GOT3 (cell line): ENCODE measurements around the gene STK17A.
A peak's percentile ranks its signal among the peaks of the same experiment; 100 is the strongest.

ENCODE experiments used
- DNase-seq: peaks from one replicate; lab custom pipeline; 2025; ENCODE audit warnings: mixed read lengths; lab: John Stamatoyannopoulos, UW

Gene STK17A

DNA sequence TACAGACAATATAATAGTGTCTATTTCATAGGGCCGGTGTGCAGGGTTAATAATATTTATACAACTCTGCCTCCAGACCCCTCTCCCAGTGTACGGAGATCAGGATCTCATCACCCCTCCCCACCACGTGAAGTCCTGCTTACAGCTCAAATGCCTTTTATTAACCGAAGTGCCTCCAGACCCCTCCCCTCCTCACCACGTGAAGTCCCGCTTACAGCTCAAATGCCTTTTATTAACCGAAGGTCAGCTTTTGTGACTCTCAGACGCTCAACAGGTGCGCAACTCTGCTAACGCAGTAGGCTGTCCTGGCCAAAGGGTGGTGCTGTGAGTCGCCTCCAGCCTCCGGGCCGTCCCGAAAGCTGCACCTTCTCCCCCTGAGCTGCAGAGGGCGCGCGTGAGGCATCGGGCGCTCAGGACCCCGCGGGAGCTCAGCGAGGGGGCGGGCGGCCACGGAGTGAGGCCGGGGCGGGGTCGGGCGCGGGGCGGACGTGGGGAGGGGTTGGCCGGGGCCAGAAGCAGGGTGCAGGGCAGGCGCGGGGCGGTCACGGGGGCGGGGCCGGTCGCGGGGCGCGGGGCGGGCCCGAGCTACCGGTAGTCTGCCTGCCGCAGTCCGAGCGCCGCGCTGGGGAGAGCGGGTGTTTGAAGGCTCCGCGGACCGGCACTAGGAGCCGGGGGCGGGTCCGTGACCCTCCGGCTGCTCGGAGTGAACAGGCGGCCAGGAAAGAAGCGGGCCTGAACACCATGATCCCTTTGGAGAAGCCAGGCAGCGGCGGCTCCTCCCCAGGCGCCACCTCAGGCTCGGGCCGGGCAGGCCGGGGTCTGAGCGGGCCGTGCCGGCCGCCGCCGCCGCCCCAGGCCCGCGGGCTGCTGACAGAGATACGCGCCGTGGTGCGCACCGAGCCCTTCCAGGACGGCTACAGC lies at the start of gene STK17A:
STK17A (plus strand) TSS at position 606 of the 921 bp plus-strand sequence; CDS start at position 742, 136 bp downstream.
- peak; percentile 92 for DNase-seq

DNA sequence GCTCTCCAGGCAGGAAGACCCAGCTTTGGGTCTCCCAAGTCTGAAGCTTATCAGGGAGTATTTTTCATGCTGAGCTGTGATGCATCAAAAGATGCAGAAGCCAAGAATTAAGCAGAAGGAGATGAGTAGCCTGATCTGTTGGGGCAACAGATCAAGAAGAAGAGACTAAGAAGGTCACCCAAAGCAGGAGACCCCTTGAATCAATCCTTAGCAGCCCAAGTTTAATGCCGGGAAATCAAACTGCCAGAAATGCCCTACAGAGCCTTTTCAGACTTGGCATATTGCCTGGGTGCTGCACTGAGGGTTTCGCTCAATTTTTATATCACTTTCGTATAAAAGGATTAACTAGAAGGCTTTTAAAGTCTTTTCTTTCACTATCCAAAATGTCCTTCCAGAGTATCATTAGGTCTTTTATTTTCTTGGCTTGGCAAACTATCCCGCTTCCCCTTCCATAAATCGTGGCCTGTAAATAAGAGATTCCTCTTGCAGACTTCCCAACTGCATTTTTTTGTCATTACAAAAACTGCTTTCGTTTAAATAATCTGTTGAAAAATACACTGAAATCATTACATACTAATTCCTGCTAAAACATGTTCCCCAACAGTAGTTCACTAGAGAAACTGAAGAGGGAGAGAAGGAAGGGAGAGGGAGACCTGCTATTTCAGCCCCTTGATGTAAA lies 49.0 kb upstream of the STK17A start:
- DNase-seq, result no peak

DNA sequence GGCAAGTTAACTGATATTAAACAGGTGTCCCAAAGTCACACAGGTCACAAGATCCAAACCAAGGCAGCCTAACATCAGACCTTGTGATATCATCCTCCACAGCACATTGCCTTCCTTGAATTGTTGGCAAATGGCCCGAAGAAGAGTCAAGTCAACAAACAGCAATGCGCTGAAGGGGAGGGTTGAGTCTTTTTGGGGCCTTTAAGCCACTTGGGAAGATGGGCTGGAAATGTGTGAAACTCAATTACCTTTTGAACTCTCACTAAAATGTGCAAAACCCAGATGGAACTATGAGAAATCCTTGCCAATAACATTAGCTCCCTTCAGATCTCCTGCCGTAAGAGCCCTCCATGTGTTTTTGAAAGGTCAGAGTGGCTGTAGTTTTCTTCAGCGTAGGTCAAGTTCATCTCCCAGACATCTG lies 47.9 kb upstream of the STK17A start:
- no peak for DNase-seq

DNA sequence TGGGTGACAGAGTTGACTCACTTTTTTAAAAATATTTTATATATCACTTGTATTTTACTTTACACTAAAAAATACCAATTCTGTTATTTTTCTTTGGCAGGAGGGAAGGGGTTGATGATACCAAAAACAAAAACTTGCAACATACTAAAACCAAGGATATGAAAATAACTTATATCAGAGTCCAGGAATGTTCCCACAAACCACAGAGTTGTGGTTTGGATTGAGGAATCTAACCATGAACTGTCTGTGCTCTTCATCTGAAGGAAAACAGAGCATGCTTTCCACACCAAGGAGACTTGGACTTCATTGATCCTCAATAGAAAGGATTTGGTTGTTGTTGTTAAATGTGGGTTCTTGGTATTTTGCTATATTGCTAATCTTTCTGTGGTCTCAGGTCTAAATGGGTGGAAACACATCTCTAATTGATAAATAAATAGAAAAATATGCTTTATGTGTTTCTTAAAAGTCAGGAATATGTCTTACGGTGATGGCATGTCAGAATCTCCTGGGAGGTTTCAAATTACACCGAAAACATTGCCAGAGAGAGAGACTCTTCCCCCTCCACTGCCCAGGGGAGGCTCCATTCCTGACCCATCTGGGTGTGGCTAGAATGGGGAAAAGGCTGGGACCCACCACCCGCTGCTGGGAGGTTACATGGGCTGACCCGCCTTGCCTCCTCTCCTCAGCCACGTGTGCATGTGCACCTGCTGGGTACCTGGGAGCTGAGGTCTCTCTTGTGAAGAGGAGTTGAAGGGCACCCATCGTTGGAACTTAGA lies 46.9 kb upstream of the STK17A start:
- DNase-seq, result no peak

DNA sequence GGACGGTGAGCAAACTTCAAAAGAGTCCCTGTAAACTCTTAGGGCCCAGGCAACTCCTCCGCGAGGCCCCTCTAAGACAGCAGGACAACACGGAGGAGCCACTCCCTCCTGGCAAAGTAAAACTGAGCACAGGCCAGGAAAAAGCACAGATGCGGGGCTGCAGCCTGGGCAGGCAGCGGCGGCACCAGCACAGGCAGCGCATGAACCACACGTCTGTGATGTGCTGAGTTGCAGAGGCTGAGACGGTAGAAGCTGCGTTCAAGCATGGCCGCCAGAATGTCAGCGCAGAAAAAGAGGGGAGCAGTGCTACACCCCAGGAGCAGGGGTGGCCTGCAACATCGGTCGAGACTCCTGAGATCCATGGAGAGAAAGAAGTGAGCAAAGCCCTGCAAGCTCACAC lies 46.1 kb upstream of the STK17A start:
- no peak for DNase-seq

DNA sequence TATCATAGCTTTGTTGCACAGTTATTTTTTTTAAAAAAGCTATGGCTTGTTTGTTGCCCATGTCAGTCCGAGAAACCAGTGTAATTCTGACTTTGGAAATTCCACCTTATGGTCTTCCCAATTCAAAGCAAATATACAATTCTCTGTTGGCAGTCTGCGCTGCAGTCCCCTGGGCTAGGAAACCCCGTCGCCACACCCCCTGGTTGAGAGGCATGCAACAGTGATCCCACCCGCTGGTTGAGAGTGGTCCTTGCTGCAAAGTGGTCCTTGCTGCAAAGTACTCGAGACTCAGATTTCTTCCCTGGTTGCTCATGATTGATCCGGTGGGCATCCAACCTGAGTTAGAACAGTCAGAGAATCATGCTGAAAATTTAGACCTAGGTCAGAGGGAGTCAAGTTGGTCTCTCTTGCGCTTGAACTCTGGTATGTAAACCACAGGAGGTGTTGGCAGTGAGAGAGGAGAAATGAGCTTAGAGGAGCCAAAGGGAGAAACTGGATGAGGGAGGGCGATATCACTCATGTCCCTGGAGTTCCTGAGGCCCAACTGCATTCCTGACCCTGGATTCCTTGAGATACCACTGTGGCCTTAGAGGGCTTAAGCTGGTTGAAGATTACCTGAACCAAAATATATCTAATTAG lies 45.0 kb upstream of the STK17A start:
- no peak for DNase-seq

DNA sequence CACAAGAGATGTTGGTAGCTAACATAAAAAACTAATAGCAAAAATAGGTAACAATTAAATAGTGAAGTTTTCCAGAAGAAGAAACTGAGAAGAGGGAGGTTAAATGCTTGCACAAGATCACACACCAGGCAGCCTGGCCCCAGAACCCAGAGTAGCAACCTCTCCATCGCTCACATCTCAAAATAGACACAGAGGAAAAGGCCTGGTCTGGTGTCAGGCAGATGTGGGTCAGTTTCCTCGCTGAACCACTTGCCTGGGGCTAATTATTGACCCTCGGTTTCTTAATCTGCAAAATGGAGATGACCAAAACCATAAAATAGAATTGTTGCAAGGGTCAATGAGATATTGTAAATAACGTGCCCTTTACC lies 44.5 kb upstream of the STK17A start:
- no peak for DNase-seq

DNA sequence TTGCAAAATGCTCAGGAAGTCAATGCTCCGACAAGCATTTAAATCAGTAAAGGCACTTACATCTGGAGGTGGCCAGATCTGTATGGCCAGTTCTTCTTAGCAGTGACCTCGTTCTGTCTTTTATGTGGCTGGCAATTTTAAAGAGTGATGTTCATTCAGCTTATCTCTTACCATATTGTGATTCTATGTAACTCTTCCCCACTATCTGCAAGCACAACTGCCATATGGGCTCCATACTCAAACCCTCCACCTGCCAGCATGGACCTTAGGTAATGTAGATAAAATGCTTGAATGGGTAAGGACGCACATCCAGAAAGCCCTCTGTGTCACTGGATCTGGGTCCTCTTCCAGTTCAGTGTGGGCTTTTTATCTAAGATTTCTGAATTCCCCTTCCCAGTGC lies 42.4 kb upstream of the STK17A start:
- no peak for DNase-seq

DNA sequence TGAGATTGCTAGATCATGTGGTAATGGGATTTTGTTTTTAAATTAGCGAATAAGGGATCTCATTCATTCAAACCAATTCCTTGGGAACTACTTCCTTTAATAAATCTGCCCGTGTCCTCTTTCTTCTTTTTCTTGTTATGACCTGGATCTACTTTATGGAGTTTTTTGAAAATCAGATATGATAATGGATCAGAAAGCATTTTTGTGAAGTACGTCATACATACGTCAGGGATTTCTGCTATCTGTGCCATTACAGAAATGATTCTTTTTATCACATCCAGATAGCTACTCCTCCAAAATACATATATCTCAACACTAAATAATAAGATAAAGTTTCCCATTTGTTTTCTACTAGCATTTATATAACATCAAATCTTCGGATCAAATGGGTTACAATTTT lies 40.2 kb upstream of the STK17A start:
- DNase-seq, result no peak

DNA sequence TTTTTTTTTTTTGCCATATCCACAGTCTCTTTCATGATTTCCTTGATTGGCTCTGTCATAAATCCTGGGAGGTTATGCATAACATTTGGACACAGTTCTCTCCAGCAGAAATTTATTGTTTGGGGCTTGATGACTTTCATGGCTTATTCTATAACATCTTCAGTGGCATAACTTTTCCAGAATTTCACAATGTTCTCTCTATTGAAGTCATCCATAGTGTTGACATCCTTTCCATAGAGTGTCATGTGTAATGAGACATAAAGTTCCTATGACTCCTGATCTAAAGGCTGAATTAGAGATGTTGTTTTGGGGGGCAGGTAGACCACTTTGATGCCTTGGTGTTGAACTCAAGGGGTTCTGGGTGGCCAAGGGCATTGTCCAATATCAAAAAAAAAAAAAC lies 36.7 kb upstream of the STK17A start:
- no peak for DNase-seq

DNA sequence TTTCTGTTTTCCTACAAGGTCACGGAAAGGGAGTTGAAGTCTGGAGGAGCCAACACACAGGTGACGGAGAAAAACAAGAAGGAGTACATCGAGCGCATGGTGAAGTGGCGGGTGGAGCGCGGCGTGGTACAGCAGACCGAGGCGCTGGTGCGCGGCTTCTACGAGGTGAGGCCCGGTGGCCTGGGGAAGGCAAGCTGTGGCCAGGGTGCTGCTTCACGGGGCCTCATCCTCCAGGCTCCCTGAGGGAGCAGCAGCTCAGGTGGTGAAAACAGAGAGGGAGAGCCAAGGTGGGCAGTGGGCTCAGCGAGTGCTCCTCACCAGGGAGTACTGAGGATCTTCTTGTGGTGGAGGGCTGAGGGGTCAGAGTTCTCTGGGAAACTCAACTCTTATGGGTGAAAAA lies 32.5 kb upstream of the STK17A start:
- DNase-seq, result no peak

DNA sequence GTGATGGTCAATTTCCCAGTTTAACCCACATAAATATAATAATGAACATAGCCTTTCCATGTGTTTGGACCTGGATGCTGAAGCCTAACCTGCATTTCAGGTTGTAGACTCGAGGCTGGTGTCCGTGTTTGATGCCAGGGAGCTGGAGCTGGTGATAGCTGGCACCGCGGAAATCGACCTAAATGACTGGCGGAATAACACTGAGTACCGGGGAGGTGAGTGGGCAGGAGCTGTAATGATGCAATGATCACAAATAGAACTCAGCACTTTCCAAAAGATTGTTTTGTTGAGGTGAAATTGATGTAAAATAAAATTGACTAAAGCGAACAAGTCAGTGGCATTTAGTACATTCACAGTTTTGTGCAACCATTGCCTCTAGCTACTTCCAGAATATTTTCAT lies 30.8 kb upstream of the STK17A start:
- no peak for DNase-seq

DNA sequence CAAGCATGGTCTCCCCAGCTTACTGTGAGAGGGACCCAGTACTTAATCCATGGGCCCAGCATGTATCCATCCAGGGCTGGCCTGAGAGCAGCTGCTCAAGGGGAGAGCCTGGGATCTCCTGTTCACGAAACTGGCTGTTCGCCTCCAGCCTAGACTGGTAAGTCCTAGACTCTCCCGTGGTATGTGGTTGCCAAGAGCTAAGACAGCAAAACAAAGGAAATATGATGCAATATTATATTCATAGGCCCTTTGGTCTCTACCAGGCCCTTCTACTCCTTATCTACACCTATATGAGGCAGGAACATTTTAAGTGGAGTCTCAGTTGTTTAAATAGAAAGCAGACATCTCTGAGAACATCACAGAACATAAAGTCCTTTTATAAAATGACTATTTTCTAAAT lies 28.9 kb upstream of the STK17A start:
- DNase-seq, result no peak

DNA sequence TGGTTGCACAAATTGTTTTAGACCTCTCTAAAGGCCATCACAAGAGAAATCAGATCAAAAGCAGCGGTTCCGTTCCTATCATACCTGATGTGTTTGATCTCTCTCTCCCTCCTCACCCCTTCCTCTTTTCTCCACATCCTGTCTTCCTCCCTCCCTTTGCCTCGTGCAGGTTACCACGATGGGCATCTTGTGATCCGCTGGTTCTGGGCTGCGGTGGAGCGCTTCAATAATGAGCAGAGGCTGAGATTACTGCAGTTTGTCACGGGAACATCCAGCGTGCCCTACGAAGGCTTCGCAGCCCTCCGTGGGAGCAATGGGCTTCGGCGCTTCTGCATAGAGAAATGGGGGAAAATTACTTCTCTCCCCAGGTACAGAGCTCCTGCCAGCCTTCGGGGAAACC lies 28.5 kb upstream of the STK17A start:
- no peak for DNase-seq

DNA sequence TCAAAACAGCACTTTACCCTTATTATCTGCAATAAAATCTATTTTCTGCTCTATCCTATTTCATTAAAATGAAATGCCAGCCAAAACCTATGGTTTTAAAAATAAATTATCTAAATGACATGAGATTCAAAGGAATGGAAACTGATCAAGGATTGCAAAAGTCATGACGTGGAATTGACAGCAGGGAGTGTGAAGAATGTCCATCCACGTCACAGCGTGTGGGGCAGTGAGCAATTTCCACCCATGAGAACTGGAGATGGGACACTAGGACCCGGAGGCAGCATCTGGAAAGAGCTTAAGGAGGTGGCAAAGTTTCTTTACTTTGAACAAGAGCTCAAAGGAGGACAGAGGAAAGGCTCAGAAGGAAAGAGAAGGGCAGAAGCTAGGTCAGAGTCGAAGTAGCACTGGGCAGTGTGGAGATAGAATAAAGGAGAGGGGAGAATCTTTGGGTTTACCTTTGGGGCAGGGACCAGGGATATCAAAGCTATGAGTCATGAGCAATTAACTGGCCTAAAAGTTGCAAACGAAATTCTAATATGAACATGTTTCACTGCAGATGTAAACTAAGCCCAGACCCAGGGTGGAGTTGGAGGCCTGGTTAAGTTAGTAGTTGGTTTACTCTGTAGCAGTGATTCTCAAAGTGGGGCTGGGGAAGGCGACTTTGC lies 24.9 kb upstream of the STK17A start:
- no peak for DNase-seq

DNA sequence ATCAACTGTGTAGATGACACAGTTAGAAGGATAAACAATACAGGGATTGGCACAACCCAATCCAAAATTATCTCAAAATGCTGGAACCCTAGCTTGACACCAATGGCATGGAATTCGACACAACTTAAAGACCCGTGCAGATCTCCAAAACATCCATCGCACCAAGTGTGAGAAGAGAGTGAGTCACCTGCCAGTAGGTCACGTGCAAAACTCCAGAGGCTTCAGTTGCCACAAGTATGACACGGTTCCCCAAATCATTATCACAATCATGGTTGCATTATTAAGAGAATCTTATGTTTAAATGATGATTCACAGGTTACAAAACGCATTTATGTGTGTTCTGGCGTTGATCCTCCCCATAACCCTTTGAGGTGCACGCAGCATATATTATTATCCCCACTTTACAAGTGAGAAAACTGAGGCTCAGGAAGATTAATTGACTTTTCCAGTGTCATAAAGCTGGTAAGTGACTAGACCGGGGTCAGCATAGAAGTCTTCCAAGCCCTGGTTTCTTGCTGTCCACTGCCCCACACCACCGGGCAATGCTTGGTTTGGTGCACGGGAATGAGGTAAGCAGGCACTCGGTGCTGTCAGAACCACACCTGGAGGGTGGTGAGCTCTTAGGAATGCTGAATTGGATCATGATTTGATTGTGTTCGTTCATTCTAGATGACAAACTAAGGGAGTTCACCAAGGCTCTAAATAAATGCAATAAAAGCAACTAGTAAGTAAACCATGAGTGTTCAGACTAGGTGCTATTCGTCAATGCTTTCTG lies 23.6 kb upstream of the STK17A start:
- DNase-seq, result no peak

DNA sequence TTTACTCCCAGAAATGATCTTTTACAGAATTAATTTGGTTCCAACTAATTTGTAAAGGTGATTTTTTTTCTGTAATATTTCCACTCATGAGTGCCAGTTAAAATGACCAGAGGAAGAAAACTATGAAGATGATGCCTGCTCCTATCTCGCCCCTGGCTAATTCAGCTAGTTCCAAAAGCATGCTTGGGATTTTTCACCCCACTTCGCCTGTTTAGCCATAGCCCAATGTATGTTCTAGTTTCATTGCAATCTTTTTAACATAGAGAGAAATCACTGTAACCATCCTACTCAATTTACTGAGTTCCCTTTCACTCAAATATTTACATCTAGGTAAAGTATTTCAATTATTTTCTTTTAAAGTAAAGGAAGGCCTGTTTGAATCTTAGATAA lies 23.0 kb upstream of the STK17A start:
- no peak for DNase-seq

DNA sequence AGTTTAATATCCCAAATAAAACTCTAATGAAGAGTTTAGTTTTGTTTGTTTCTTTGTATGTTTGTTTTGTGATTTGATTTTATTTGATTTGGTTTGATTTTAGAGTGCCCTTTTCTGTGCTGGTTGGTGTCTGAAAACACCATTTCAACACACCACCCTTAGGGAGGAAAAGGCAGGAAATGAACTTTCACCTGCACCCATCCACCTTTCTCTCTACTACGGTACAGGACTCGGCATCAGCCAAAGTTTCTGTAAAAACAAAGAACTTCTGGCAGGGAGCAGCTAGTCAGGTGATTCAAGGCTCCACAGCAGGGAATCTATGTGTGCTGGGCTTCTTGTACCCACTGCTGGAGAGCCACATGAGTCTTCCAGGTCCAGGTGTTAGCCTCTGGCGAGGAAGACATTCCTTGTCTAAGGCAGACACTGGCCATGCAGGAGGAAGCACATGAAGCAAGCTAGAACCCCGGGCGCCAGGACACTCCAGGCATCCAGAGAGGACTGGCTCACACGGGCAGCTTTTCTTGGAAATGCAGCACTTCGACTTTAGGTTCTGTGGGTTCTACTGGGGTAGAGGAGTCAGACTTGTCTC lies 22.1 kb upstream of the STK17A start:
- DNase-seq, result no peak

DNA sequence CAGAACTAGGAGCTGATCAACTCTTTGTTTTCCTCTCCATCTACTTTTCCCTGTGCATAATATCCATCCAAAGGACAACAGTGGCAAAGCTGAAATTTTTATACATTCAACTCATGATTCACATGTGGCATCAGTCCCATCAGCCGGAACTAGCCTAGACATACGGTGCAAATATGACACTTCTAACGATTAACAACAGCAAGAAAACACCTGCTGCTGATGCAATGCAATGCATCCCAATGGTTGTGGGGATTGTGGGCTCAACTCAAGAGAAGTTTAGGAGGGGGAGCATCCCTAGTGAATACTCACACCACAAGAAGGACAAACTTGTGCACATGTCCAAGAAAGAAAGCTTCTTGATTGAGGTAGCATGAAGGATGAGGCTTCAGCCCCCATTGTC lies 20.5 kb upstream of the STK17A start:
- no peak for DNase-seq

DNA sequence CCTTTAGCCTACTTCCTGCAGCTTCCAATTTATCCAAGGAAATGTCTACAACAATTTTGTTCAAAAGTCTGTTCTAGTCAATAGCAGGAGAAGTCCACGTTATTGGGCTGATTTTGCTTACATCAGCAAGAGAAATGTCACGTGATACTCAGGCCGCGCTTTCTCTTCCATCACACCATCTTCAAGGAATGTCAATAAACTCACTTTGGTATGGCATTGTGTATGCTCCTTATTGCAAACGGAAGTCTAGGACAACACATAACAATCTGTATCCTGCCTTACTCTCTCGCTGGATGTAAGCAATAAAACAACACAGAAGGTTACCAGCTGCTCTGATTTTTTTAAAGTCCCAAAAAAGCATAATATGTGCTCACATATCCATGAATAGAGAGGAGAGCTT lies 17.1 kb upstream of the STK17A start:
- no peak for DNase-seq

DNA sequence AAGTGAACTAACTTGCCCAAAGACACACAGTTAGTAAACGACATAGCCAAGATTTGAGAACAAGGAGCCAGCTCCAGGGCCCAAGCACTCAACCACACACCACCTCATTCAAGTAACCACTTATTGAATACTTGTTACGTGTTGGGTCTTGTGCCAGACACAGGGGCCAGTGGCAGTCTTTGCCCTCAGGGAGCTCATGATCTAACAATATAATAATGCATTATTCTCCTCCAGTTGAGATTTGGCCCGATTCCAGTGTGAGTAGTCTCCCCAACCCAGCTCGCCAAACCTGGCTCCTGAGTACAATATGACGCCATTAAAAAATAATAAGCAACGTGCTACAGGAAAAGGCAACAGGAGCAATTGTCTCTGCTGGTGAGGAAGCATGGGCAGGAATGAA lies 14.4 kb upstream of the STK17A start:
- no peak for DNase-seq
